NCI-H1694 (cell line): Measurements from ENCODE around the gene B3GAT1.
"Not testable (repeated sequence)": the region's sequence is repeated elsewhere in the genome, so short reads cannot be mapped to it uniquely, and the experiment has no call there.

Experiments
- DNase-seq: peaks from one replicate; lab custom pipeline; 2025; lab: John Stamatoyannopoulos, UW

B3GAT1 gene, protein sequence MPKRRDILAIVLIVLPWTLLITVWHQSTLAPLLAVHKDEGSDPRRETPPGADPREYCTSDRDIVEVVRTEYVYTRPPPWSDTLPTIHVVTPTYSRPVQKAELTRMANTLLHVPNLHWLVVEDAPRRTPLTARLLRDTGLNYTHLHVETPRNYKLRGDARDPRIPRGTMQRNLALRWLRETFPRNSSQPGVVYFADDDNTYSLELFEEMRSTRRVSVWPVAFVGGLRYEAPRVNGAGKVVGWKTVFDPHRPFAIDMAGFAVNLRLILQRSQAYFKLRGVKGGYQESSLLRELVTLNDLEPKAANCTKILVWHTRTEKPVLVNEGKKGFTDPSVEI

DNA sequence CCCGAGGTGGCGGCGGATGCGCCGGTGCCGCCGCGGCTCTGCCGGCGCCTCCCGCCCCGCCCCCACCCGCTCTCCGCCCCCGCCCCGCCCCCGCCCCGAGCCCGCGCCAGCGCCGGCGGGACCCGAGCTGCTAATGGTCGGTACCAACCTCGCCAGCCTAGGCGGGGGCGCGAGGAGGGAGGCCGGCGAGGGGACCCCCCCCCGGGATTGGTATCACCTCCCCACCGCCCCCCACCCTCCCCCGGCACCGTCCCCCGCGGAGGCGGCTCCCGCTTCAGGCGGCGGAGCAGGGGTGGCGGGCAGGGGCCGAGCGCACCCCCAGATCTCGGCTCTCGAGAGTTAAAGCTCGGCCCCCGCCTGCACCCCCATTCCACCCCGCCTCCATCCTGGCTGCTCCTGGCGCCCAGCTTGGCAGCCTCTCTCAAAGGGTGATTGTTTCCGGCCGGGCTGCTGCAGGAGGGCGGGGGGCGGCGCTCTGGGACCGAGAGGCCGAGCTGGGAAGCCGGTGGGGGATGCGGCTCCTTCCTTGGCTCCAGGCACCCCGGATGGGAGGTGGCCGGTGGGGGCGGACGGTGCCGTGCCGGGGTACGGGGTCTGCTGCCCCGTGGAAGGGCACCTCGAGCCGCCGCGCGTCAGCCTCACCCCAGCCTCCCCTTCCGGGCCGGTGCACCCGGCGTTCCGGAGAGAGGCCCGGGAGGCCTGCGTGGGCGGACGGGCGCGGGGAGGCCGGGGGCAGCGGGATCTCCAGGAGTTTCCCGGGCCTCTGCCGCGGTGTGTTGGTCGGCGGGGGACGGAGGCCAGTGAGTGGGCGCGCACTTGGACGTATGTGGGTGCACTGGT is at the start of gene B3GAT1:
B3GAT1 (minus strand) TSS at position 40 of the 840 bp plus-strand sequence. CDS start 24,583 bp downstream, outside the sequence.
- DNase-seq = no peak

- DNase-seq = no peak
These were observed 49.6 kb upstream of the B3GAT1 start for GRCh38 chr11:134461621-134462020.

DNA sequence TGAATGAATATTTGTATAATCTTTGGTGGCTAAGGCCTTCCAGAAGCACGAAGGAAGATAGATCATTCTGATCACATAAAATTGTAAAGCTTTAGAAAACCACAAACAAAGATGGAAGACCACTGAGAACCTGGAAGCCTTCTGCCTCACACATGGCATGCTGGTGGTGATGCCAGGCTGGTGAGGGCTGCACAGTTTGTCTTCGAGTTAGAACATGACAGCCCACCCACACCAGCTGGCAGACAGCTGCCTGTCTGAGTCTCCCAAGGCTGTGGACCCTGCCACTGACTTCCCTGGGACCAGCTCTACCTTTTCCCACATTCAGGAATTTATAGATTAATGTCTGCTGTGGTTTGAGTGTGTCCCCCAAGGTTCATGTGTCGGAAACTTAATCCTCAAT is 48.8 kb upstream of the B3GAT1 start:
- peak; percentile 59 for DNase-seq

- no peak for DNase-seq
These were observed 48.1 kb upstream of the B3GAT1 start for GRCh38 chr11:134460062-134460561.

DNA sequence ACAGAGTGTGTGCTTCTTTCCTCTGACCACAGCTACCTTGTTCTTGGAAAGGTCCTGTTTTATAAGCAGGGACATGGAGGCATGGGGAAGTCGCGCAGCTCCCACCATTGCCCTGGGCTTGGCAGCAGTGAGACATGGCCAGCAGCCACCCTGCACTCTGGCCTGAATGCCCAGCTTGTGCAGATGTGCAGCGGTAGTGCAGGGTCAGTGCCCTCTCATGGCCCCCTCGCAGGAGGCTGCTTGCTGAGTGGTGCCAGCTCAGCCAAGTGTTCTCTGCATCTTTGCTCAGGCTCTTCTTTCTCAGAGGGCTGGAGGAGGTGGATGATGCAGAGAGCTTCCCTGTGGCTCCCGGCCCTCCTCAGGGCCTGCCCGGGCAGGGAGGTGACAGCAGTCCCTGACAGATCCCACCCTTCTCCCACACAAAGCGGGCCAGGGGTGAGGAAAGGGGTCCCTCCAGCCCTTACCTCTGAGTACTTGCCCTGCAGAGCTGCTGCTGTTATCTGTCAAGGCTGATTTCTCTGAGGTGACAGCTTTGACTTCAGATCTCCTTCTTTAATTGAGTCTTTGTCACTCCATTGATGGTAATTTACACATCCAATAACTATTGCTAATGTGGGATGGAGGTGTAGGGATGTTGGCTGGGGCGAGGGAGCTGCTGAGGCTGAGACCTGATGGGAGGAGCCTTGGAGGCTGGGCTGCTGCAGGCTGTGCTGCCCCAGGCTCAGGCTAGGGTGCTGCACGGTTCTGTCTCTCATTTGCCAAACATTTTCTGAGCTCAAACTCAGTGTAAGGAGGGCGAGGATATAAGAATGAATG is 47.4 kb upstream of the B3GAT1 start:
- DNase-seq = no peak

DNA sequence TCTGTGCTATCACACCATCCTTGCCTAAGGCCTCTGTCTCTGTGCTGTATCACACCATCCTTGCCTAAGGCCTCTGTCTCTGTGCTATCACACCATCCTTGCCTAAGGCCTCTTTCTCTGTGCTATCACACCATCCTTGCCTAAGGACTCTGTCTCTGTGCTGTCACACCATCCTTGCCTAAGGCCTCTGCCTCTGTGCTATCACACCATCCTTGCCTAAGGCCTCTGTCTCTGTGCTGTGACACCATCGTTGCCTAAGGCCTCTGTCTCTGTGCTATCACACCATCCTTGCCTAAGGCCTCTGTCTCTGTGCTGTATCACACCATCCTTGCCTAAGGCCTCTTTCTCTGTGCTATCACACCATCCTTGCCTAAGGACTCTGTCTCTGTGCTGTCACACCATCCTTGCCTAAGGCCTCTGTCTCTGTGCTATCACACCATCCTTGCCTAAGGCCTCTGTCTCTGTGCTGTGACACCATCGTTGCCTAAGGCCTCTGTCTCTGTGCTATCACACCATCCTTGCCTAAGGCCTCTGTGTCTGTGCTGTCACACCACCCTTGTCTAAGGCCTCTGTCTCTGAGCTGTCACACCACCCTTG is 45.5 kb upstream of the B3GAT1 start:
- DNase-seq = not testable (repeated sequence)

GRCh38 chr11:134455516-134455915 is 43.5 kb upstream of the B3GAT1 start:
- no peak for DNase-seq

- no peak for DNase-seq
These were observed 42.2 kb upstream of the B3GAT1 start for GRCh38 chr11:134454146-134454690.

DNA sequence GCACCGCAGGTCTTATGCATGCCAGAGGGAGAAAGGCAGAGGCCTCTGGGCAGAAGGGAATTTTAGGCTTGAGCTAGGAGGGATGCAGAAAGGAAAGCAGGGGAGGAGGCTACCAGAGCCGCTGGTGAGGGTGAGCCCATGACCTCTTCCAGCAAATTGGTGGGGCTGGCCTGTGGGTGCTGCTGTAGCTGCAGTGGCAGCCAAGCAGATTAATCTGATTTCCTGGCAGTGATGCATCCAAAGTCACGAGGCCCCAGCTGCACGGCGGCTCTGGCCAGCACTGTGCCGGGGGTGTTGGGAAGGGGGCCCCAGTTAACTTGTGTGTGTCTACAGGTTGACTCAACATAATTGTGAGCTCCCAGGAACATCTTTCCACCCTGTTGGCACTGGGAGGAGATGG is 41.4 kb upstream of the B3GAT1 start:
- no peak for DNase-seq

DNA sequence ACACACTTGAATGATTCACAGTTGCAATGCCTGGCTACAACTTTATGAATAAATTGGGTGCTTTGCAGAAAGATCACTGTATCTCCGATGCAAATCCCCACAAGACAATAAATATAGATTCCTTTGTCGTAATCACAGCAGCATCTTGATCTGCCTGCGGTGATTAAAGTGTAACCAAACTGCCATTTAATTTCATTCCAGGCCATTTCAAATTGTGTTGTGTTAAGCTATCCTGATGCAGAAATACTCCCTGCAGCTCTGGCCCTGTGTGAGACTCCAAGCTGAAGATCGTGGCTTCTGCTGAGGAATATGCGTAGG is 40.8 kb upstream of the B3GAT1 start:
- no peak for DNase-seq

DNA sequence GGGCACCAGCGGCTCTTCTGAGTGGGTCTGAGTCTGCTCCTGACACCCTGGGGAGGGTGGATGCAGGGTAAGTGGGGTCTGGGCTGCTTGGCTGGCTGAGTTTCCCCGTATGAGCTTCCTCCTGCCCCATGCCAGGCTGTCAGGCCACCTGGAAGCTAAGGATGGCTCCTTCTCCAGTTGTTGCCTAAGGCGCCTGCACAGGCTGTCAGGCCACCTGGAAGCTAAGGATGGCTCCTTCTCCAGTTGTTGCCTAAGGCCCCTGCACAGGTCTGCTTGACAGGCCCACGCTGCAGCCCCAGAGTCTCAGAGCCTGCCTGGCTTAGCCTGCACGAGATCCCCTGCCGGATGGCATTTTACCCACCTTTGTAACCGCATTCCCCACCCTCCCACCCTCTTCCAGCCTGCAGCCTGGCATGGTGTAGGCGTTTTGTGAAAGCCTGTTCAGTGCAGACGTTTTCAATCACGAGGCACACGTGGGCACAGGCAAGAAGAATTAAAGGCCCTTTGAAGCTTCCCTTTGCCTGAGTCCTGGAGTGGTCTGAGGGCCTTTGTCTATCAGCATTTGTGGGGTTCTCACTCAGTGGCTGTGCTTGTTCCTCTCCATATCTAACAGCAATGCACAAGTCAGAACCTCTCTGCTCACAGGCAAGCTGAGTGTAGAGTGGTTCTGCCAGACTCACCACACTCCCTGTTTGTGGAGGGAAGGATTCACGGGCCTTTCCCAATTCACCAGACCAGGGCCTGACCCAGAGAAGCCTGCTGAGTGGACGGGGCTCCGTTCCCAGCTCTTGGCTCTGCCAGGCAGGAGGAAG is 40.2 kb upstream of the B3GAT1 start:
- no peak for DNase-seq

DNA sequence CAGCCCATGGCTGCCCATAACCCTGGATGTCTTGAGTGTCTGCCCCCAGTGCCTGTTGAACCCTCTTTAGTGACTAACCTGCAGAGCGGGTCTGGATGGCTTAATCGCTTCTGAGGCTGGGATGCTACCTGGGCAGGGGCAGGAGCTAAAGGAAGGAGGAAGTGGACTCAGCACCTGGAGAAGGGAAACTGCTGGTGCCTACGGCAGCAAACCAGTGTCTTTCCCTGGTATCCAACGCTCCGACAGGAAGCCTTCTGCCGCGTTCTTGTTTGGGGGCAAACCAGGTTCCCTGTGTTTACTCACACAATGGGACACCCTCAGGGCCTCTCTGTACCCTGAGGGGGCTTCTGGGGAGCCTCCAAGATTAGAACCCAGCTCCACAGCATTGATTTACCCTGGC is 38.1 kb upstream of the B3GAT1 start:
- DNase-seq = no peak

DNA sequence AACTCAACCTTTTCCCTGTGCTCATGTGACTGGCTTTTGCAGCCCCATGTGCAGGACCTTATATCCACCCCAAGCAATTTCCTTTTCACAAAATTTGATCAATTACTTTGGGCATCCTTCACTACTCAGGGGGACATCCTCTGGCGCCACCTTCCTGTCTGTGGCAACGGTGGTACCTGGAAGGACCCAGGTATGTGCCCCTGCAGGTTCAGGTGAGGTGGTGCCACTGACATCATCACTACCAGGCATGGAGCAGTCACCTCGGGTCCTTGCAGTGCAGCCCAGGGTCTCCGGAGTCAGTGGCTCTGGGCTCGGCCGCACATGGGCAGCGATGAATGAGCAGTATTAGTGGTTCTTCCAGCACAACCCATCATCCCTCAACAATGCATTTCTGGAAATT is 37.7 kb upstream of the B3GAT1 start:
- no peak for DNase-seq

DNA sequence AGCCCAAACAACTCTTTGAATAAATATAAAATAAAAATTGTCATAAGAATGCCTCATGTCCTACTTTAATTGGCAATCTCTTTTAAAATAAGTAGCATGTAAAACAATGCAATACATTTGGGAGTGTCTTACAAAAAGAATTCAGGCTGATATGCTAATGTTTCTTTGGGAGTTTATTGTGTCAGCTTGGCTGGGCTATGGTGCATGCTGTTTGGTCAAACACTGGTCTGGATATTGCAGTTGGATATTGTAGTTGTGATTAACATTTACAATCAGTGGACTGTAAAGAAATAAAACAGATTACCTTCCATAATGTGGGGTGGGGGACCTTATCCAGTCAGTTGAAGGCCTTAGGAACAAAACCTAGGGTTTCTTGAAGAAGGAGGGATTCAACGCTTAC is 37.0 kb upstream of the B3GAT1 start:
- no peak for DNase-seq

- DNase-seq = no peak
These were observed 35.7 kb upstream of the B3GAT1 start for GRCh38 chr11:134447696-134448095.

DNA sequence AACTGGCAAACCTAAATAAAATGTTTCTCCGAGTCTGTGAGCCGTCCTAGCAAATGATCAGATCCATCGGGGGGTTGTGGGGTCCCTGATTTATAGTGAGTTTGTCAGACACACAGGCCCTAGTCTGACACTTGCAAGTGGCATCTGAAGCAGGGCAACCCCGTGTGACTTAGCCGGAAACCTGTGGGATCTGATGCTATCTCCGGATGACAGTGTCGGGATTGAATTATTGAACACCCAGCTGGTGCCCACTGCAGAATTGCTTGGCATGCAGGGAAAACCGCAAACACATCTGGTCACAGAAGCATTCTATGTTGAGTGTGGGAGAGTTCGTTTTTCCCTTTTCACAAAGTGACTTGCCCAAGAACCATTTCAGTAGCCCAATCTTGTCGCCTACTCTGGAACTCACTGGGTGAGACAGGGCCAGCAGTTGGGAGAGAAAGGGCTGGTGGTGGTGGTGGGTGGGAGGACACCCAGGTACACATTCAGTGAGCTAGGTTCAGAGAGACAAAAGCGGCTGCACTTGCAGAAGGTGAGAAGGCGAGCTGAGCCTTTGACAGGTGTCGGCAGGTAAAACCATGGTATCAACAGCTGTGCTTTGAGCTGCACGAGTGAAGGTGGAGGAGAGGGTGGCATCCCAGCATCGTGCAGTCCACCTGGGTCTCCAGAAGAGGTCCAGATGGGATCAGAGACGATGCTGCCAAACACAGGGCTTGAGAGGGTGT is 33.7 kb upstream of the B3GAT1 start:
- DNase-seq = no peak

DNA sequence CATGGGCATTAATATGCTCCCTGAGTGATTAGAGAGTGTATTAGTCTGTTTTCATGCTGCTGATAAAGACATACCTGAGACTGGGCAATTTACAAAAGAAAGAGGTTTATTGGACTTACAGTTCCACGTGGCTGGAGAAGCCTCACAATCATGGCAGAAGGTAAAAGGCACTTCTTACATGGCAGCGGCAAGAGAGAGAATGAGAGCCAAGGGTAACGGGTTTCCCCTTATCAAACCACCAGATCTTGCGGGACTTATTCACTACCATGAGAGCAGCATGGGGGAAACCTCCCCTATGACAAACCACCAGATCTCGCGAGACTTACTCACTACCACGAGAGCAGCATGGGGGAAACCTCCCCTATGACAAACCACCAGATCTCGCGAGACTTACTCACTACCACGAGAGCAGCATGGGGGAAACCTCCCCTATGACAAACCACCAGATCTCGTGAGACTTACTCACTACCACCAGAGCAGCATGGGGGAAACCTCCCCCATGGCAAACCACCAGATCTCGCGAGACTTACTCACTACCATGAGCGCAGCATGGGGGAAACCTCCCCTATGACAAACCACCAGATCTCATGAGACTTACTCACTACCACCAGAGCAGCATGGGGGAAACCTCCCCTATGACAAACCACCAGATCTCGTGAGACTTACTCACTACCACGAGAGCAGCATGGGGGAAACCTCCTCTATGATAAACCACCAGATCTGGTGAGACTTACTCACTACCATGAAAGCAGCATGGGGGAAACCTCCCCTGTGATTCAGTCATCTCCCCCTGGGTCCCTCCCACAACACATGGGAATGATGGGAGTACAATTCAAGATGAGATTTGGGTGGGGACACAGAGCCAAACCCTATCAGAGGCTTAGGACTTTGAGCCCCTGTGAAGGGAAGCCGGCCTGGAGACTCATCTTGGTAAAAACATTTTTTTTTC is 32.4 kb upstream of the B3GAT1 start:
- DNase-seq = not testable (repeated sequence)

- no peak for DNase-seq
These were observed 31.2 kb upstream of the B3GAT1 start for GRCh38 chr11:134443246-134443645.

GRCh38 chr11:134442246-134442645 is 30.2 kb upstream of the B3GAT1 start:
- DNase-seq = no peak
